GM12878 (cell line): ENCODE results near the gene VRK3. TPM values are rescaled to one million over a fixed set of nuclear protein-coding genes. Genes with fewer than 3 reads are reported as not detected.

ENCODE experiments used
- ATAC-seq: fragments of 200-7000 bp; cut with Tn5 transposase; 3 replicates; pipeline ENCODE4 v1.9.1; 2020; ENCODE audit warnings: mild to moderate bottlenecking, moderate library complexity
- BruUV-seq: library from RNA; stranded (reverse); fragments of 400-500 nt; replicated peaks from 2 replicates; lab custom pipeline; 2021; lab: Mats Ljungman, UMichigan
- CTCF ChIA-PET: fragments of 300-600 bp; sonication (Branson Sonifier 250); formaldehyde crosslinking; extraction: SDS; loops from one replicate; lab custom pipeline; 2021; ENCODE audit warnings: inconsistent platforms; lab: Yijun Ruan, JAX
- POLR2A ChIA-PET: fragments of 350-600 bp; formaldehyde crosslinking; extraction: SDS; loops from one replicate; lab custom pipeline; 2021; ENCODE audit warnings: inconsistent platforms; lab: Charles Lee
- RAD21 ChIA-PET: fragments of 300-600 bp; sonication (Branson Sonifier 250); formaldehyde crosslinking; loops from one replicate; lab custom pipeline; 2023; ENCODE audit warnings: antibody characterized with exemption; ENCODE audit not compliant: unreplicated experiment; lab: Charles Lee
- SMC1A ChIA-PET: fragments of 300-600 bp; sonication (Branson Sonifier 250); formaldehyde crosslinking; loops from one replicate; lab custom pipeline; 2023; ENCODE audit not compliant: unreplicated experiment, uncharacterized antibody; lab: Charles Lee
- DNase-seq: peaks from one replicate; pipeline ENCODE4 v3.0.0-alpha.2; 2011; ENCODE audit warnings: low read depth, low spot score
- FAIRE-seq: peaks from 3 replicates; lab custom pipeline; 2011; peaks lifted over from hg19 to GRCh38; lab: Jason Lieb, UNC
- H2AFZ ChIP-seq: 2 replicates; pipeline ENCODE4 v1.6.0; 2011; ENCODE audit warnings: low read depth, low read length, control low read depth; ENCODE audit not compliant: control insufficient read depth
- H3K27ac ChIP-seq: 2 replicates; pipeline ENCODE4 v1.5.1; 2011; ENCODE audit warnings: control low read depth; ENCODE audit not compliant: control insufficient read depth, insufficient read depth
- H3K27me3 ChIP-seq, 2 experiments: replicated peaks in 1 of 2; 2 replicates each; pipeline versions ENCODE4 v1.6.0 to v1.6.1; 2011; ENCODE audit warnings: low read length in 1 of 2; ENCODE audit not compliant: control insufficient read depth in 2 of 2, insufficient read depth in 2 of 2
- H3K36me3 ChIP-seq, 2 experiments: 2 replicates each; pipeline ENCODE4 v1.5.1; 2011; ENCODE audit warnings: low read length in 1 of 2; ENCODE audit not compliant: control insufficient read depth in 2 of 2, insufficient read depth in 2 of 2
- H3K4me1 ChIP-seq: 2 replicates; pipeline ENCODE4 v1.6.1; 2011; ENCODE audit warnings: mild to moderate bottlenecking, low read length, moderate library complexity, mixed read lengths; ENCODE audit not compliant: control insufficient read depth, insufficient read depth
- H3K4me2 ChIP-seq: 2 replicates; pipeline ENCODE4 v1.6.0; 2011; ENCODE audit warnings: control low read depth; ENCODE audit not compliant: control insufficient read depth, insufficient read depth
- H3K4me3 ChIP-seq: fragments of 200-600 bp; sonication (generic); 2 replicates; pipeline ENCODE4 v1.5.1; 2016
- H3K79me2 ChIP-seq: 2 replicates; pipeline ENCODE4 v1.6.0; 2011; ENCODE audit warnings: low read length; ENCODE audit not compliant: control insufficient read depth, insufficient read depth
- H3K9ac ChIP-seq: 2 replicates; pipeline ENCODE4 v1.8.0; 2011; ENCODE audit warnings: low read length, control low read depth, mixed read lengths; ENCODE audit not compliant: control insufficient read depth, insufficient read depth
- H3K9me3 ChIP-seq: replicated peaks from 3 replicates; pipeline ENCODE4 v1.5.1; 2011; ENCODE audit warnings: mild to moderate bottlenecking, low read length; ENCODE audit not compliant: control insufficient read depth, insufficient read depth
- H4K20me1 ChIP-seq: 2 replicates; pipeline ENCODE4 v1.6.0; 2011; ENCODE audit not compliant: control insufficient read depth, insufficient read depth
- BCLAF1 ChIP-seq: fragments of 450-650 bp; IDR thresholded peaks from 2 replicates; pipeline ENCODE4 v1.6.1; 2017; ENCODE audit warnings: antibody characterized with exemption, mild to moderate bottlenecking, moderate library complexity
- CBX5 ChIP-seq: sonication (generic); IDR thresholded peaks from 2 replicates; pipeline ENCODE4 v1.6.1; 2016; ENCODE audit warnings: low read depth, moderate library complexity, mild to moderate bottlenecking, inconsistent platforms
- FOXM1 ChIP-seq: IDR thresholded peaks from 2 replicates; pipeline ENCODE4 v1.6.1; 2012; ENCODE audit warnings: low read depth, mild to moderate bottlenecking, inconsistent platforms, low read length, moderate library complexity
- IRF4 ChIP-seq: IDR thresholded peaks from 2 replicates; pipeline ENCODE4 v1.6.1; 2011; ENCODE audit warnings: low read depth, low read length
- MAX ChIP-seq: IDR thresholded peaks from 2 replicates; pipeline ENCODE4 v1.6.1; 2012; ENCODE audit warnings: low read depth, low read length, improper control_type of control experiment
- NFIC ChIP-seq: IDR thresholded peaks from 2 replicates; pipeline ENCODE4 v1.6.1; 2012; ENCODE audit warnings: low read depth, mild to moderate bottlenecking, inconsistent platforms, low read length, moderate library complexity
- POU2F2 ChIP-seq: IDR thresholded peaks from 3 replicates; pipeline ENCODE4 v1.6.1; 2011; ENCODE audit warnings: low read depth, mild to moderate bottlenecking, low read length, borderline replicate concordance
- PRDM15 ChIP-seq: fragments of 450-650 bp; formaldehyde crosslinking; IDR thresholded peaks from 2 replicates; pipeline ENCODE4 v1.4.0; 2020; ENCODE audit warnings: mild to moderate bottlenecking, moderate library complexity
- RELA ChIP-seq: fragments of 450-650 bp; IDR thresholded peaks from 2 replicates; pipeline ENCODE4 v1.8.0; 2014; ENCODE audit warnings: borderline replicate concordance; ENCODE audit not compliant: partially characterized antibody
- ZNF592 ChIP-seq: fragments of 450-650 bp; IDR thresholded peaks from 2 replicates; pipeline ENCODE4 v1.6.1; 2017; ENCODE audit warnings: mild to moderate bottlenecking, moderate library complexity
- WGBS: methylation state at CpG from one replicate; pipeline ENCODE4 v1.1.6; 2016; ENCODE audit warnings: low lambda C conversion rate; ENCODE audit not compliant: insufficient replicate concordance, insufficient coverage; ENCODE audit errors: missing lambda C conversion rate; 5-methylcytosine and 5-hydroxymethylcytosine counted together
- in situ Hi-C: fragments of 300-500 bp; cut with MboI; formaldehyde crosslinking; loops from 9 replicates; pipeline ENCODE4 v1.14.3; 2018; ENCODE audit warnings: mixed read lengths
- intact Hi-C: fragments of 100-400 bp; cut with micrococcal nuclease; formaldehyde crosslinking; loops from one replicate; pipeline ENCODE4 v1.14.2; 2022; ENCODE audit not compliant: unreplicated experiment
- polyA plus RNA-seq, 11 experiments: library from polyadenylated mRNA; depleted of rRNA in 4 of 11; unstranded in 6 of 11; stranded (reverse) in 5 of 11; fragments of >200 nt; fragmentation: Nextera tagmentation in 4 of 11; fragmentation: Illumina TruSeq in 1 of 11; extraction: Ambion mirVana in 4 of 11; extraction: Trizol in 1 of 11; gene quantifications; 1 replicate in 1 of 11; 2 replicates in 10 of 11; pipeline versions ENCODE4 v1.2.1 to v1.2.3, GENCODE V29; 2011 to 2016; ENCODE audit warnings: inconsistent platforms in 2 of 11, missing spikeins in 2 of 11, low read depth in 1 of 11
- total RNA-seq, 4 experiments: library from RNA; depleted of rRNA in 3 of 4; stranded (reverse); fragments of >200 nt in 3 of 4; fragmentation: Illumina TruSeq in 1 of 4; extraction: Trizol in 1 of 4; gene quantifications; 2 replicates each; pipeline versions ENCODE4 v1.2.1 to v1.2.3, GENCODE V29; 2013 to 2021

The VRK3 gene
- total and polyA plus RNA-seq, 10 of the 15 experiments (the other 5 are each of a cell fraction or from before 2014, with no cell fraction given), result 17.3 to 61.9 (median 35.5) TPM

GRCh38 chr19:50039968-50040367 is 14.8 kb upstream of the VRK3 start (continued):
- TF ChIP-seq ZNF592, result no peak
- TF ChIP-seq RELA, result no peak

- no peak for FAIRE-seq
- 98% methylated on average over 3 of the region's 3 CpGs for WGBS
- H3K79me2 ChIP-seq, result no peaks in the 10 kb centered on the region
- TF ChIP-seq MAX, result no peak
- TF ChIP-seq IRF4, result no peak
- TF ChIP-seq POU2F2, result no peak
- no peak for TF ChIP-seq BCLAF1
- TF ChIP-seq CBX5, result no peak
- no peak for TF ChIP-seq PRDM15
- no peak for TF ChIP-seq NFIC
- TF ChIP-seq FOXM1, result no peak
Observed at GRCh38 chr19:50036908-50037307, 11.7 kb upstream of the VRK3 start.

More at GRCh38 chr19:50036908-50037307, 11.7 kb upstream of the VRK3 start:
- in situ Hi-C loops (no loop called here), intact Hi-C loops (no loop called here)
- H3K27ac ChIP-seq, result no peak overlapping the region
- H3K4me1 ChIP-seq, result no peaks in the 10 kb centered on the region
- ChIA-PET POLR2A (no interaction called here), SMC1A (interaction anchor here (2.3 kb wide), 1 partner anchor 13 kb away, joined by 5 read pairs; no protein-coding TSS in a partner anchor), CTCF (no interaction called here), RAD21 (no interaction called here)
- H3K4me3 ChIP-seq, result no peak overlapping the region
- no peak overlapping the region for H3K9ac ChIP-seq
- no TSS peak for BruUV-seq
- H3K36me3 ChIP-seq, result peaks cover 33 to 41% of the 10 kb centered on the region in 2 experiments
- H3K27me3 ChIP-seq, result no peaks in the 10 kb centered on the region
- no peaks in the 10 kb centered on the region for H4K20me1 ChIP-seq
- no peak overlapping the region for H2AFZ ChIP-seq
- H3K4me2 ChIP-seq, result no peak overlapping the region
- ATAC-seq, result no peak
- DNase-seq, result no peak
- H3K9me3 ChIP-seq, result no peaks in the 10 kb centered on the region; the same call in 2 of the 3 replicates
